GM12878 (cell line): Measurements from ENCODE around the gene NLE1.

ENCODE experiments used
- BCLAF1 ChIP-seq: fragments of 450-650 bp; IDR thresholded peaks from 2 replicates; pipeline ENCODE4 v1.6.1; 2017; ENCODE audit warnings: antibody characterized with exemption, mild to moderate bottlenecking, moderate library complexity
- CBX3 ChIP-seq: fragments of 200-600 bp; sonication (generic); IDR thresholded peaks from 2 replicates; pipeline ENCODE4 v1.6.1; 2016; ENCODE audit warnings: low read depth, borderline replicate concordance
- CHD2 ChIP-seq: IDR thresholded peaks from 2 replicates; pipeline ENCODE4 v1.6.1; 2011; ENCODE audit warnings: low read depth, low read length, improper control_type of control experiment, borderline replicate concordance
- CTCF ChIP-seq, 3 experiments: IDR thresholded peaks in 2 of 3; conservative IDR thresholded peaks in 1 of 3; 2 replicates each; pipeline ENCODE4 v1.5.1; 2011; ENCODE audit warnings: low read depth in 3 of 3, low read length in 3 of 3, mild to moderate bottlenecking in 3 of 3, control low read depth in 2 of 3, moderate library complexity in 2 of 3, inconsistent platforms in 1 of 3, mixed read lengths in 1 of 3; ENCODE audit not compliant: control insufficient read depth in 2 of 3, insufficient read depth in 1 of 3; ENCODE audit errors: extremely low read depth in 1 of 3
- EZH2 ChIP-seq: IDR thresholded peaks from 2 replicates; pipeline ENCODE4 v1.6.1; 2012; ENCODE audit warnings: low read depth, mild to moderate bottlenecking, control low read depth, inconsistent platforms, low read length, borderline replicate concordance; ENCODE audit not compliant: control insufficient read depth
- NR2C2 ChIP-seq: IDR thresholded peaks from 2 replicates; pipeline ENCODE4 v1.6.1; 2011; ENCODE audit warnings: borderline replicate concordance, low read depth; ENCODE audit not compliant: control insufficient read depth, insufficient read length
- TAF1 ChIP-seq: IDR thresholded peaks from 2 replicates; pipeline ENCODE4 v1.6.1; 2011; ENCODE audit warnings: mild to moderate bottlenecking, low read depth, low read length, borderline replicate concordance
- TCF7 ChIP-seq: IDR thresholded peaks from 2 replicates; pipeline ENCODE4 v1.6.1; 2014; ENCODE audit warnings: antibody characterized with exemption, borderline replicate concordance
- TF ChIP-seq, protein P1 (sequence below): IDR thresholded peaks from 2 replicates; pipeline ENCODE4 v1.6.1; 2011; ENCODE audit warnings: low read depth, mild to moderate bottlenecking, low read length, moderate library complexity, borderline replicate concordance; ENCODE audit errors: extremely low read depth
- TF ChIP-seq, protein P2 (sequence below): IDR thresholded peaks from 2 replicates; pipeline ENCODE4 v1.6.1; 2012; ENCODE audit warnings: mild to moderate bottlenecking, low read depth, low read length

- TF ChIP-seq, protein P1, sequence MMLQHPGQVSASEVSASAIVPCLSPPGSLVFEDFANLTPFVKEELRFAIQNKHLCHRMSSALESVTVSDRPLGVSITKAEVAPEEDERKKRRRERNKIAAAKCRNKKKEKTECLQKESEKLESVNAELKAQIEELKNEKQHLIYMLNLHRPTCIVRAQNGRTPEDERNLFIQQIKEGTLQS: no peak
- TF ChIP-seq CTCF (IDR thresholded peaks at IDR 0.05 in 2 of 3, conservative IDR thresholded peaks at IDR 0.05 in 1 of 3; ENCODE audit: control insufficient read depth in 2 of 3, extremely low read depth in 1 of 3, insufficient read depth in 1 of 3, low read depth in 3 of 3, low read length in 3 of 3) (no peak), NR2C2 (no peak), EZH2 (no peak), CBX3 (no peak), TCF7 (no peak), BCLAF1 (no peak), CHD2 (no peak), TAF1 (no peak)
- TF ChIP-seq, protein P2, sequence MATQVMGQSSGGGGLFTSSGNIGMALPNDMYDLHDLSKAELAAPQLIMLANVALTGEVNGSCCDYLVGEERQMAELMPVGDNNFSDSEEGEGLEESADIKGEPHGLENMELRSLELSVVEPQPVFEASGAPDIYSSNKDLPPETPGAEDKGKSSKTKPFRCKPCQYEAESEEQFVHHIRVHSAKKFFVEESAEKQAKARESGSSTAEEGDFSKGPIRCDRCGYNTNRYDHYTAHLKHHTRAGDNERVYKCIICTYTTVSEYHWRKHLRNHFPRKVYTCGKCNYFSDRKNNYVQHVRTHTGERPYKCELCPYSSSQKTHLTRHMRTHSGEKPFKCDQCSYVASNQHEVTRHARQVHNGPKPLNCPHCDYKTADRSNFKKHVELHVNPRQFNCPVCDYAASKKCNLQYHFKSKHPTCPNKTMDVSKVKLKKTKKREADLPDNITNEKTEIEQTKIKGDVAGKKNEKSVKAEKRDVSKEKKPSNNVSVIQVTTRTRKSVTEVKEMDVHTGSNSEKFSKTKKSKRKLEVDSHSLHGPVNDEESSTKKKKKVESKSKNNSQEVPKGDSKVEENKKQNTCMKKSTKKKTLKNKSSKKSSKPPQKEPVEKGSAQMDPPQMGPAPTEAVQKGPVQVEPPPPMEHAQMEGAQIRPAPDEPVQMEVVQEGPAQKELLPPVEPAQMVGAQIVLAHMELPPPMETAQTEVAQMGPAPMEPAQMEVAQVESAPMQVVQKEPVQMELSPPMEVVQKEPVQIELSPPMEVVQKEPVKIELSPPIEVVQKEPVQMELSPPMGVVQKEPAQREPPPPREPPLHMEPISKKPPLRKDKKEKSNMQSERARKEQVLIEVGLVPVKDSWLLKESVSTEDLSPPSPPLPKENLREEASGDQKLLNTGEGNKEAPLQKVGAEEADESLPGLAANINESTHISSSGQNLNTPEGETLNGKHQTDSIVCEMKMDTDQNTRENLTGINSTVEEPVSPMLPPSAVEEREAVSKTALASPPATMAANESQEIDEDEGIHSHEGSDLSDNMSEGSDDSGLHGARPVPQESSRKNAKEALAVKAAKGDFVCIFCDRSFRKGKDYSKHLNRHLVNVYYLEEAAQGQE: no peak
Measured at GRCh38 chr17:35127751-35128514, 14.2 kb downstream of the NLE1 start.
